Fibroblast of peridontal ligament (primary cell): Measurements from ENCODE around the gene IQCE.
"Not testable (repeated sequence)": the region's sequence is repeated elsewhere in the genome, so short reads cannot be mapped to it uniquely, and the experiment has no call there.

Source experiments
- DNase-seq: peaks from one replicate; pipeline ENCODE4 v3.0.0-alpha.2; 2010; ENCODE audit errors: extremely low read depth

Gene IQCE

DNA sequence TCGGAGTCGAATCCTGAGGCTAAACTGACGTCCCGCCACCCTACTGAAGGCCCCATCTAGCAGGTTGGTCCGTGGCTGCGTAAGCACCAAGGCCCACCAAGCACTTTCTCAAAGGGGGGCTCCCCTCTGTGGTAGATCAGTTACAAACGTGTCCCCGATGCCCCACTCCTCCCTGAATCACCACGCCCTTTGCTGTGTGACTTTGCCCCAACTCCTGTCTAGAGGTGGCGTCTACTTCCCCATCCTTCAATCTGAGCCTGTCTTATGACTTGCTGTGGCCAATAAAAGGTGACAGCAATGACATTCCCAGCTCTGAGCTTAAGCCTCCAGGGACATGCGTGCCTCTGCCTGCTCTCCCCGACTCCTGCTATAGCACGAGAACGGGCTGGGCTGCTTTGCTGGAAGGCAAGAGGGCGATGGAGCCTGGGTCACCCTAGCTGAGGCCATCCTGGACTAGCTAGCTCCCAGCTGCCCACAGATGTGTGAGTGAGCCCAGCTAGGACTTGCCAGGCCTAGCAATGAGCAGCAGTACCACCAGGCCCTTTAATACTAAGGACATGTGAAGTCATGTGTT, 26.5 kb upstream of the IQCE start:
- DNase-seq: not testable (repeated sequence)

DNA sequence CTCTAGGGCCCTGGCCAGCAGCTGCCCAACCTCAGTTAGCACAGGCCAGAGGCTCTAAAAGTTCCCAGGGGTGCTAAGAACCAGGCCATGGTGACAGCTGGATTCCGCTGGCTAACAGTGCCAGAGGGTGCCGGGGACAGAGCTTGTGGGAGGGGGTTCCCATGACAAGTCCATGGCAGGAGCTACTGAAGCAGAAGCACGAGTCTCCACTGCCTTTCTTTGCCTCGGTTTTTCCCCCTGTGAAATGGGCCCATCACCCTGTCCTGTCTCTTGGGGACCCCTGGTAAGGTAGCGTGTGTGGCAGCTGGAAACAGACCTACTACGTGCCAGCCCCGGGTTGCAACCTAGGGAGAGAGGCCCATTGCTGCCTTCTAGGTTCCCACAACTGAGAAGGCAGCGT, 26.0 kb upstream of the IQCE start:
- DNase-seq: not testable (repeated sequence)

- not testable (repeated sequence) for DNase-seq
Measured at GRCh38 chr7:2533566-2533965, 25.2 kb upstream of the IQCE start.

- DNase-seq: not testable (repeated sequence)
Measured at GRCh38 chr7:2534214-2534613, 24.6 kb upstream of the IQCE start.

GRCh38 chr7:2535872-2536627, 22.7 kb upstream of the IQCE start:
- DNase-seq: not testable (repeated sequence)

DNA sequence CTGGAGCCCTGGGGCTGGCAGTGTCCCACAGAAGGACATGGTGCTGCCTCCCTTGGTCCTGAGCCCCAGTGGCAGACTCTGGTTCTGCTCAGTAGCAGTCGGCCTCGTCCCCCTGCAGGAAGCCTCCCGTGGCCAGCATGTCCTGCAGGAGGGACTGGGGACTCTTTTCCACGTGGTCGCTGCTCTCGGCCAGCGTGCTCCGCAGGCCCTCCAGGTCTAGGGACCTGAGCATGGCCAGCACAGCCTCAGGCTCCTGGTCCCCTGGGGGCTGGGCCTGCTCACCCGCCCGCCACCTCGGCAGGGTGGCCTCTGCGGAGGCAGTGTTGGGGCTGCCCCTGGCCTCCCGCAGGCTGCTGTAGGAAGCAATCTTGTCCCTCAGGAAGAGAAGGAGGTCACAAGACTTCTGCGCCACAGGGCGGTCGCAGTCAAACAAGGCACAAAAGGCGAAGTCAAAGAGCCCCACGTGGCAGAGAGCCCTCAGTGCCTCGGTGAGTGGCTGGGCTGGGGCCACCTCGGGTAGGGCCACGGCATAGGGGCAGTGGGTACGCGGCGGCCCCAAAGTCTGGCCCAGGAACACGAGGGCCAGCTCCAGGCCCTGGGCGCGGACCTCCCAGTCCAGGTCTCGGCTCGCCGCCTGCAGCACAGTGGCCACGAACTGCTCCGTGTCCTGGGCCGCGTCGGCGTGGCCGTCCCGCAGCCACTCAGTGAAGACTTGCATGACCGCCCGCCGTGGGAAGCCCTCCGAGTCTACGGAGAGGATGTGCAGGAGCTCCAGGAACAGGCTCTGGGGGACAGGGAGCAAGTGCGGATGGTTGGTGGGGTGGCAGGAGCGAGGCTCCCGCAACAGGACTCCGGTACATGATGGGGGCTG, 20.6 kb upstream of the IQCE start:
- no peak for DNase-seq

DNA sequence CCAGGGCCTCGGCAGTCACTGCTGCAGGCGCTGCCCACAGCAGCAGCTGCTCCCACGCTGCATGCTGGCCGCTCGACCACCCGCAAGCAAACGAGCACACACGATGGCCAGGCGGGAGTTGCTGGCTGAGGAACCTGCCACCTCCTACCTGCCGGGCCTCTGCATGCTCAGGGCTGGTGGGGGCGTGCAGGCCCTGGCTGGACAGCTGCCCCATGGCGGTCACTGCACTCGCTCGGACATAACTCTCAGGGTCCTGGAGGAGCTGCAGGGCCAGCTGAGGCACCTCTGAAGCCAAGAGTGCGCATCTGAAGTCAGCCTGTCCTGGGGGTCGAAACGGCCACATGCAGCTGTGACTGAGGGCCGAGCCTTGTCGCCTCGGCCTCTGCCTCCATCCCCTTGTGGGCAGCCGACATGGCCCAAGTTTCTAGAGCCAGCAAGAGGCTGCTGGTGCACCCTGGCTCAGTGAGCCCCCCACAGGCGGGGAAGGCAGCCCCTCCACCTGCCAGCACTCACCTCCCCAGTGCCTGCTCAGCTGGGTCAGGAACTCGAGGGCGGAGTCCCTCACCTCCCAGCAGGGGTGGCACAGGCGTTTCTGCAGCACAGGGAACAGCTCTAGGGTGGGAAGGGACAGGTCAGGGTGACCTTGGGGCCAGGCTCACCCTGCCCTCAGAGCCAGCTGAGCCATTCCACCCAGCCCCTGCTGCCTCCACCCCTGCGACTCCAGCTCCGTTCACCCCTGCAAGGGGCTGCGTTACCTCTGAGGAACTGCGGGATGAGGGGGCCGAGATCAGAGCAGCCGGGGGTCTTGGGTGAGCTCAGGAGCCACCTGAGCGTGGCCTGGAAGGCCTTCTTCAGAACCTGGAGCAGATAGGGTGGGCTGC, 19.5 kb upstream of the IQCE start:
- no peak for DNase-seq

GRCh38 chr7:2540133-2540532, 18.6 kb upstream of the IQCE start:
- no peak for DNase-seq

DNA sequence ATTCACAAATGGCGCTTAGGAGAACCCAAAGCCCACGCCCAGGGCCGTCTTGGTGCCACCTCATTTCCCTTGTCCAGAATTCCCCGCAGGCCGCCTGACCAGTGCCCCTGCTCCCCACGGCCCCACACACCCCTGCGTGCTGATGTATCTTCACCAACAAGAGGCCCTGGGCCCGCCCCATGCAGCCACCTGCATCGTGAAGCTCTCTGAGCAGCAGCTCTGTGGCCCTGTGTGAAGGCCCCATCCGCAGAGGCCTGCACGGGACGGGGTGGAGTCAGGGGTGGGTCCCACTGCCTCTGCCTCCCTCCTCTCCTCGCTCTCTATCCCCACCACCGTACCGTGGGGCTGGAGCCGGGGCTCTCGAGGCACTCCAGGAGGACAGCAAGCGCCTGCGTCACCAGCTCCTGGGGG, 18.1 kb upstream of the IQCE start:
- no peak for DNase-seq

GRCh38 chr7:2541291-2542010, 17.3 kb upstream of the IQCE start:
- no peak for DNase-seq

- DNase-seq: no peak
Measured at GRCh38 chr7:2542011-2542915, 16.5 kb upstream of the IQCE start.

DNA sequence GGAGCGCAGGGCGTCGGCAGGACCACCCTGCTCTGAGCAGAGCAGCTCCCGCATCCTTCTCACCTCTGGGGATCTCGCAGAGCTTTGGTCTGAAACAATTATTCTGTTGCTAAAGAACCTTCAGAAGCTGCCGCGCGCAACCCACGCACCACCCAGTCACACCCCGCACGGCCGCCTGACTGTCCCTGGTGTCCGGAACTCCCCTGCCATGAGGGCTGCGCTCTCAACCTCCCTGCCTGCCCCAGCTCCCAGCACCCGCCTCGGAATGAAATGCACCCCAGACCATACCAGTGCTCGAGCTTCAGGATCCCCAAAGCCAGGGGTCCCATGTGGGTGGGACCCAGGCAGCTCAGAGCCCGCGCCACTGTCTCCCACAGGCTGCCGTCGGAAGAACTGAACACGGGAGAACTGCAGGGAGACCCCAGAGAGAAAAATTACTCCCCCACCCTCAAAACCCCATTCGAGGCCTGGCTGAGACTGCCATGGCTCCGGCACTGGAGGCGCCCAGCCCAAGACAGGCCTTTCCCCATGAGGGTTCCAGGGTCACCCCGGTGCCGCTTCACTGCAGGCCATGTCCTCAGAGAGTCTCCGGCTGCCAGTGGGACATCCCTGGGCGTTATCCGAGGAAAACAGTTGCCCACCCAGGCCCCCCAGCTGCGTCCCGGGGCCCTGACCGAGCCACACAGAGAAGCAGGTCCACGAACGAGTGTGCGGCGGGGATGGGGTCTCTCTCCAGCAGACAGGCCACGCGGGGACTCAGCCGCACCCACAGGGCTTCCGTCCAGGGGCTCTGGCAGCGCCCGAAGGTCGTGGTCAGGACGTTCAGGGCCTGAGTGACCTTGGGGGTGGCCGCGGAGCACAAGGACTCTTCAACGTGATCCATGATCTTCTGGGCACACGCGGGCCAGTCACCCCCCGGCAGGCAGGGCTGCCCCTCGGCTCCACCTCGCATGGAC, 15.6 kb upstream of the IQCE start:
- DNase-seq: no peak

GRCh38 chr7:2544541-2545188, 14.1 kb upstream of the IQCE start:
- DNase-seq: no peak

DNA sequence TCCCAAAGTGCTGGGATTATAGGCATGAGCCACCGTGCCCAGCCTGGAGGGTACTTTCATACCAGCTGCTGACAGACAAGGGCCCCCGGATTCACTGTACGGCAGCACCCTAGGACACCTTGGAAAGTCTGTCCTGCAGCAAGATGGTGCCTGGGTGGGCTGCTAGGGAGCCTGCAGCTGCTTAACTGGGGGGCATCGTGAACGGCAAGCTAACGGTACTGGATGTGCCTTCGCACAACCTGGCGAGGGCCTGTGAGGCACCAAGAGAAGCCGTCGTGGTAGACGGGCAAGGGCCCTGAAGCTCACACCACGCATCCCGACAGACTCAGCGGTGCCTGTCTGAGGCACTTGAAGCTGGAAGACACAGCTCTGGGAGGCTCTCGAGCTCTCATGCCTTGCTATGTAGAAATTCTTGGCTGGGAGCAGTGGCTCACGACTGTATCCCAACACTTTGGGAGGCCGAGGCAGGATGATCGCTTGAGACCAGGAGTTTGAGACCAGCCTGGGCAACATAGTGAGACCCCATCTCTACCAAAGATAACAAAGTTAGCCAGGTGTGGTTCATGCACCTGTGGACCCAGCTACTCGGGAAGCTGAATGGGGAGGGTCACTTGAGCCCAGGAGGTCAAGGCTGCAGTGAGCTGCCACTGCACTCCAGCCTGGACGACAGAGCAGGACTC, 12.9 kb upstream of the IQCE start:
- no peak for DNase-seq

GRCh38 chr7:2546776-2547586, 11.8 kb upstream of the IQCE start:
- no peak for DNase-seq

GRCh38 chr7:2551418-2551817, 7.4 kb upstream of the IQCE start:
- no peak for DNase-seq

- DNase-seq: no peak
Measured at GRCh38 chr7:2553108-2553507, 5.7 kb upstream of the IQCE start.
